Upper lobe of left lung (tissue), 4 donors: ENCODE results near the gene GALNT8.

ENCODE experiments used
- POLR2A ChIP-seq, 4 donors: fragments of 450-650 bp; IDR thresholded peaks; one replicate each; pipeline ENCODE4 v1.5.1; 2016 to 2017; ENCODE audit warnings: antibody characterized with exemption in 4 of 4, mild to moderate bottlenecking in 2 of 4
- TF ChIP-seq, protein P1 (sequence below), 6 experiments: fragments of 450-650 bp in 4 of 6; fragments of 200-600 bp in 2 of 6; sonication (generic) in 2 of 6; IDR thresholded peaks; one replicate each; pipeline ENCODE4 v1.5.1; 2016 to 2019; ENCODE audit warnings: antibody characterized with exemption in 6 of 6

DNA sequence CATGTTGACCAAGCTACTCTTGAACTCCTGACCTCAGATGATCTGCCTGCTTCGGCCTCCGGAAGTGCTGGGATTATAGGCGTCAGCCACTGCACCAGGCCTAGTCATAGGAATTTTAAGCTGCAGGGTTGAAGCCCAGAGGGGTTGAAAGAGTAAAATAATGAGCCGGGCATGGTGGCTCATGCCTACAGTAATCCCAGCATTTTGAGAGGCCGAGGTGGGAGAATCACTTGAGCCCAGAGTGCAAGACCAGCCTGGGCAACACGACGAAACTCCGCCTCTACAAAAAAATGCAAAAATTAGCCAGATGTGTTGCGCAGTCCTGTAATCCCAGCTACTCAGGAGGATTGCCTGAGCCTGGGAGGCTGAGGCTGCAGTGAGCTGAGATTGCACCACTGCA lies 69.6 kb downstream of the GALNT8 start:
- TF ChIP-seq, protein P1, sequence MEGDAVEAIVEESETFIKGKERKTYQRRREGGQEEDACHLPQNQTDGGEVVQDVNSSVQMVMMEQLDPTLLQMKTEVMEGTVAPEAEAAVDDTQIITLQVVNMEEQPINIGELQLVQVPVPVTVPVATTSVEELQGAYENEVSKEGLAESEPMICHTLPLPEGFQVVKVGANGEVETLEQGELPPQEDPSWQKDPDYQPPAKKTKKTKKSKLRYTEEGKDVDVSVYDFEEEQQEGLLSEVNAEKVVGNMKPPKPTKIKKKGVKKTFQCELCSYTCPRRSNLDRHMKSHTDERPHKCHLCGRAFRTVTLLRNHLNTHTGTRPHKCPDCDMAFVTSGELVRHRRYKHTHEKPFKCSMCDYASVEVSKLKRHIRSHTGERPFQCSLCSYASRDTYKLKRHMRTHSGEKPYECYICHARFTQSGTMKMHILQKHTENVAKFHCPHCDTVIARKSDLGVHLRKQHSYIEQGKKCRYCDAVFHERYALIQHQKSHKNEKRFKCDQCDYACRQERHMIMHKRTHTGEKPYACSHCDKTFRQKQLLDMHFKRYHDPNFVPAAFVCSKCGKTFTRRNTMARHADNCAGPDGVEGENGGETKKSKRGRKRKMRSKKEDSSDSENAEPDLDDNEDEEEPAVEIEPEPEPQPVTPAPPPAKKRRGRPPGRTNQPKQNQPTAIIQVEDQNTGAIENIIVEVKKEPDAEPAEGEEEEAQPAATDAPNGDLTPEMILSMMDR (IDR thresholded peaks at IDR 0.05), result no peak
- TF ChIP-seq POLR2A (IDR thresholded peaks at IDR 0.05), result no peak
